ENCODE results near the gene PDK4. TPM values are rescaled to one million over a fixed set of nuclear protein-coding genes. Genes with fewer than 3 reads are reported as not detected.

The PDK4 gene
- polyA plus RNA-seq, 4 donors, result 9.1 to 210 (median 84.3) TPM

- Histone ChIP-seq H3K27me3 (ENCODE audit: control insufficient read depth in 3 of 3, insufficient read depth in 3 of 3, low read length in 3 of 3) (no peaks in the 10 kb centered on the region), H3K9me3 (ENCODE audit: control insufficient read depth in 2 of 2, insufficient read depth in 1 of 2, low read depth in 1 of 2, low read length in 1 of 2) (no peaks in the 10 kb centered on the region), H3K36me3 (ENCODE audit: control insufficient read depth in 3 of 3, insufficient read depth in 2 of 3, low read depth in 1 of 3, low read length in 3 of 3) (no peaks in the 10 kb centered on the region), H3K4me3 (ENCODE audit: low read depth in 1 of 3, low read length in 3 of 3) (no peak overlapping the region), H3K4me1 (ENCODE audit: control insufficient read depth in 3 of 3, insufficient read depth in 2 of 3, low read depth in 1 of 3, low read length in 2 of 3) (peaks cover 0 to 30% (median 11%) of the 10 kb centered on the region in 3 donors), H3K27ac (ENCODE audit: low read depth in 1 of 3, low read length in 2 of 3) (no peak overlapping the region)
- no peak for FAIRE-seq
- no peak for DNase-seq
- WGBS, 3 donors, result 80 to 89% (median 88%) methylated on average over 1 of the region's 1 CpG
Measured at GRCh38 chr7:95540366-95540765, 56.0 kb downstream of the PDK4 start.

- Histone ChIP-seq H3K36me3 (ENCODE audit: control insufficient read depth in 3 of 3, insufficient read depth in 2 of 3, low read depth in 1 of 3, low read length in 3 of 3) (no peaks in the 10 kb centered on the region), H3K9me3 (ENCODE audit: control insufficient read depth in 2 of 2, insufficient read depth in 1 of 2, low read depth in 1 of 2, low read length in 1 of 2) (no peaks in the 10 kb centered on the region), H3K27ac (ENCODE audit: low read depth in 1 of 3, low read length in 2 of 3) (no peak overlapping the region), H3K27me3 (ENCODE audit: control insufficient read depth in 3 of 3, insufficient read depth in 3 of 3, low read length in 3 of 3) (no peaks in the 10 kb centered on the region), H3K4me3 (ENCODE audit: low read depth in 1 of 3, low read length in 3 of 3) (no peak overlapping the region), H3K4me1 (ENCODE audit: control insufficient read depth in 3 of 3, insufficient read depth in 2 of 3, low read depth in 1 of 3, low read length in 2 of 3) (peaks cover 0 to 27% (median 11%) of the 10 kb centered on the region in 3 donors)
- DNase-seq, result no peak
- FAIRE-seq, result no peak
Measured at GRCh38 chr7:95539426-95539825, 56.9 kb downstream of the PDK4 start.

- H3K4me1 ChIP-seq (ENCODE audit: control insufficient read depth in 3 of 3, insufficient read depth in 2 of 3, low read depth in 1 of 3, low read length in 2 of 3), result peaks cover 0 to 23% (median 11%) of the 10 kb centered on the region in 3 donors
- DNase-seq, result peak in 1 of 2 donors; percentile 46
- no peaks in the 10 kb centered on the region for H3K9me3 ChIP-seq (ENCODE audit: control insufficient read depth in 2 of 2, insufficient read depth in 1 of 2, low read depth in 1 of 2, low read length in 1 of 2)
- no peak overlapping the region for H3K4me3 ChIP-seq (ENCODE audit: low read depth in 1 of 3, low read length in 3 of 3)
- WGBS, 3 donors, result 48 to 88% (median 66%) methylated on average over 2 of the region's 2 CpGs
- no peaks in the 10 kb centered on the region for H3K27me3 ChIP-seq (ENCODE audit: control insufficient read depth in 3 of 3, insufficient read depth in 3 of 3, low read length in 3 of 3)
- no peaks in the 10 kb centered on the region for H3K36me3 ChIP-seq (ENCODE audit: control insufficient read depth in 3 of 3, insufficient read depth in 2 of 3, low read depth in 1 of 3, low read length in 3 of 3)
- H3K27ac ChIP-seq (ENCODE audit: low read depth in 1 of 3, low read length in 2 of 3), result peak overlapping the region in 2 of 3 donors; percentile 48 to 57
- no peak for FAIRE-seq
Measured at GRCh38 chr7:95537468-95537867, 58.8 kb downstream of the PDK4 start.

GRCh38 chr7:95536656-95537311, 59.5 kb downstream of the PDK4 start:
- WGBS, 3 donors, result 81 to 87% (median 85%) methylated on average over 2 of the region's 2 CpGs
- DNase-seq (peak; percentile 91 to 98), FAIRE-seq (no peak)
- H3K36me3 ChIP-seq (ENCODE audit: control insufficient read depth in 3 of 3, insufficient read depth in 2 of 3, low read depth in 1 of 3, low read length in 3 of 3), result no peaks in the 10 kb centered on the region
- H3K27ac ChIP-seq (ENCODE audit: low read depth in 1 of 3, low read length in 2 of 3), result peak overlapping the region in 2 of 3 donors; percentile 41 to 57
- H3K9me3 ChIP-seq (ENCODE audit: control insufficient read depth in 2 of 2, insufficient read depth in 1 of 2, low read depth in 1 of 2, low read length in 1 of 2), result no peaks in the 10 kb centered on the region
- H3K4me3 ChIP-seq (ENCODE audit: low read depth in 1 of 3, low read length in 3 of 3), result no peak overlapping the region
- no peaks in the 10 kb centered on the region for H3K27me3 ChIP-seq (ENCODE audit: control insufficient read depth in 3 of 3, insufficient read depth in 3 of 3, low read length in 3 of 3)
- H3K4me1 ChIP-seq (ENCODE audit: control insufficient read depth in 3 of 3, insufficient read depth in 2 of 3, low read depth in 1 of 3, low read length in 2 of 3), result peaks cover 0 to 23% (median 11%) of the 10 kb centered on the region in 3 donors

GRCh38 chr7:95535662-95536061, 60.7 kb downstream of the PDK4 start:
- Histone ChIP-seq H3K27ac (ENCODE audit: low read depth in 1 of 3, low read length in 2 of 3) (no peak overlapping the region), H3K4me1 (ENCODE audit: control insufficient read depth in 3 of 3, insufficient read depth in 2 of 3, low read depth in 1 of 3, low read length in 2 of 3) (peaks cover 0 to 23% (median 11%) of the 10 kb centered on the region in 3 donors), H3K27me3 (ENCODE audit: control insufficient read depth in 3 of 3, insufficient read depth in 3 of 3, low read length in 3 of 3) (no peaks in the 10 kb centered on the region), H3K4me3 (ENCODE audit: low read depth in 1 of 3, low read length in 3 of 3) (no peak overlapping the region), H3K9me3 (ENCODE audit: control insufficient read depth in 2 of 2, insufficient read depth in 1 of 2, low read depth in 1 of 2, low read length in 1 of 2) (no peaks in the 10 kb centered on the region), H3K36me3 (ENCODE audit: control insufficient read depth in 3 of 3, insufficient read depth in 2 of 3, low read depth in 1 of 3, low read length in 3 of 3) (no peaks in the 10 kb centered on the region)
- 22 to 40% (median 38%) methylated on average over 1 of the region's 1 CpG for WGBS, 3 donors
- DNase-seq, result no peak
- no peak for FAIRE-seq

- no peak overlapping the region for H3K4me3 ChIP-seq (ENCODE audit: low read depth in 1 of 3, low read length in 3 of 3)
- WGBS, 3 donors, result 69 to 73% (median 70%) methylated on average over 2 of the region's 2 CpGs
- no peaks in the 10 kb centered on the region for H3K9me3 ChIP-seq (ENCODE audit: control insufficient read depth in 2 of 2, insufficient read depth in 1 of 2, low read depth in 1 of 2, low read length in 1 of 2)
- no peaks in the 10 kb centered on the region for H3K27me3 ChIP-seq (ENCODE audit: control insufficient read depth in 3 of 3, insufficient read depth in 3 of 3, low read length in 3 of 3)
- no peaks in the 10 kb centered on the region for H3K36me3 ChIP-seq (ENCODE audit: control insufficient read depth in 3 of 3, insufficient read depth in 2 of 3, low read depth in 1 of 3, low read length in 3 of 3)
- H3K4me1 ChIP-seq (ENCODE audit: control insufficient read depth in 3 of 3, insufficient read depth in 2 of 3, low read depth in 1 of 3, low read length in 2 of 3), result peaks cover 0 to 23% (median 11%) of the 10 kb centered on the region in 3 donors
- DNase-seq (peak in 1 of 2 donors; percentile 29), FAIRE-seq (no peak)
- no peak overlapping the region for H3K27ac ChIP-seq (ENCODE audit: low read depth in 1 of 3, low read length in 2 of 3)
Measured at GRCh38 chr7:95534796-95535195, 61.5 kb downstream of the PDK4 start.

Other genes starting within 250 kb of the PDK4 start
- 10 to 100 TPM in 1 of 4 donors, 1 to 10 TPM in 3; 2.4 to 15.6 (median 6.7) TPM for gene PON3, start 200.1 kb downstream of the PDK4 start, polyA plus RNA-seq
- gene PON2, start 161.5 kb downstream of the PDK4 start, polyA plus RNA-seq, result 100 to 1,000 TPM in 2 of 4 donors, 10 to 100 TPM in 2; 51.6 to 325 (median 93.7) TPM
- gene ASB4, start 110.6 kb downstream of the PDK4 start, polyA plus RNA-seq, result 1 to 10 TPM in 1 of 4 donors, under 1 TPM in 2, not detected in 1; 0.09 to 1.4 (median 0.38) TPM
- gene DYNC1I1, start 176.0 kb upstream of the PDK4 start, polyA plus RNA-seq, result 1 to 10 TPM in 1 of 4 donors, under 1 TPM in 2, not detected in 1; 0.12 to 2.4 (median 0.27) TPM